ENCODE results near the gene INVS. TPM values are rescaled to one million over a fixed set of nuclear protein-coding genes. Genes with fewer than 3 reads are reported as not detected.

The INVS gene
- total RNA-seq, 1 experiment from 2014 or later = 30.1 TPM

Other genes with a start within 250 kb of the INVS start
- 17.2 and 18.1 TPM in 2 replicates for gene STX17, start 192.6 kb upstream of the INVS start, total RNA-seq (2014; rRNA removed; shearing (Covaris generic))
- gene ERP44, start 243 bp upstream of the INVS start, total RNA-seq (2014; rRNA removed; shearing (Covaris generic)) = 30.3 and 31.1 TPM in 2 replicates